Heart right ventricle (tissue), 16 donors: Measurements from ENCODE around the gene EFNB1. TPM values are rescaled to one million over a fixed set of nuclear protein-coding genes. Genes with fewer than 3 reads are reported as not detected.

ENCODE experiments used
- ATAC-seq, 8 donors: fragments of 200-7000 bp; cut with Tn5 transposase; one replicate each; pipeline ENCODE4 v1.9.1; 2020; ENCODE audit warnings: mild to moderate bottlenecking in 8 of 8, moderate library complexity in 8 of 8, moderate number of reproducible peaks in 1 of 8
- DNase-seq, 2 donors: peaks; one replicate each; pipeline ENCODE4 v3.0.0-alpha.2; 2020
- H3K27ac ChIP-seq, 10 donors: fragments of 200-600 bp; sonication (generic) in 2 of 10; one replicate each; pipeline versions ENCODE4 v1.5.0 to v1.8.0; 2020 to 2022; ENCODE audit warnings: mild to moderate bottlenecking in 3 of 10
- H3K27me3 ChIP-seq, 7 donors: fragments of 200-600 bp; one replicate each; pipeline ENCODE4 v1.8.0; 2021 to 2022; ENCODE audit warnings: mild to moderate bottlenecking in 2 of 7
- H3K36me3 ChIP-seq, 9 donors: fragments of 200-600 bp; sonication (generic) in 1 of 9; one replicate each; pipeline versions ENCODE4 v1.5.0 to v1.8.0; 2020 to 2022; ENCODE audit warnings: mild to moderate bottlenecking in 2 of 9
- H3K4me1 ChIP-seq, 9 donors: fragments of 200-600 bp; sonication (generic) in 1 of 9; one replicate each; pipeline versions ENCODE4 v1.5.0 to v1.8.0; 2020 to 2022; ENCODE audit warnings: mild to moderate bottlenecking in 4 of 9
- H3K4me3 ChIP-seq, 10 donors: fragments of 200-600 bp; sonication (generic) in 2 of 10; one replicate each; pipeline versions ENCODE4 v1.5.0 to v1.8.0; 2020 to 2022; ENCODE audit warnings: mild to moderate bottlenecking in 7 of 10, moderate library complexity in 2 of 10
- H3K9me3 ChIP-seq, 11 donors: fragments of 200-600 bp in 10 of 11; sonication (generic) in 2 of 11; one replicate each; pipeline versions ENCODE4 v1.5.0 to v1.8.0; 2013 to 2022; ENCODE audit warnings: mild to moderate bottlenecking in 2 of 11, control low read depth in 1 of 11, moderate library complexity in 1 of 11
- WGBS, 2 donors: extraction: QIAGEN DNeasy Blood & Tissue Kit; methylation state at CpG; one replicate each; pipeline ENCODE4 v1.1.7; 2013; ENCODE audit warnings: inconsistent platforms in 1 of 2; 5-methylcytosine and 5-hydroxymethylcytosine counted together
- intact Hi-C, 10 donors: fragments of 100-400 bp; cut with DNase I; formaldehyde crosslinking; loops; one replicate each; pipeline versions ENCODE4 v1.11.1 to v1.14.2; 2022
- polyA plus RNA-seq, 2 donors: library from polyadenylated mRNA; stranded (reverse); fragments of 200-250 nt; gene quantifications; one replicate each; pipeline ENCODE4 v1.2.3, GENCODE V29; 2013
- total RNA-seq, 10 donors: library from RNA; stranded (reverse); fragmentation: NEBNext Ultra II Directional in 3 of 10; extraction: Animal tissue kit (Norgen Biotek cat#: 25700) in 3 of 10; gene quantifications; one replicate each; pipeline versions ENCODE4 v1.2.1 to v1.2.4, GENCODE V29; 2021 to 2023
- TF ChIP-seq, protein P1 (sequence below), 9 donors: fragments of 200-600 bp; sonication (generic) in 2 of 9; IDR thresholded peaks; one replicate each; pipeline versions ENCODE4 v1.5.0 to v1.8.0; 2021 to 2022; ENCODE audit warnings: antibody characterized with exemption in 9 of 9, mild to moderate bottlenecking in 5 of 9, moderate library complexity in 1 of 9
- donor health status: Arrhythmogenic right ventricular cardiomyopathy.
- donor health status: ischemic (EF 13 %, LVEDD 7.1; RV severe dilation, severe dysfunction).
- donor health status: healthy with polysubstance abuse.
- donor health status: DM: no; HTN: yes; CAD: no.
- donor health status: DM: no; HTN: no; CAD: no.
- donor health status: ischemic (EF 25% LVEDD 6.9; RV normal size, moderate dysfunction).
- donor health status: ischemic (EF 25% LVEDD 5.7; RV mildly dilated, moderate dysfunction).
- donor health status: healthy.
- donor health status: DM: yes; HTN: yes; CAD: no.
- donor health status: Ischemic cardiomyopathy.
- donor health status: ischemic (EF 35%, LVEDD 5.7; RV mildly dilated, moderate dysfunction).
- donor health status: nonischemic (EF 11% LVEDD 7.7; RV severe dilation, severe dysfunction).
- donor health status: DM: yes; HTN: yes; CAD: no.
- donor health status: PGD.
- donor health status: ischemic (EF 29% LVEDD 5.4; RV normal size, mild dysfunction).
- donor health status: nonischemic (EF 23%, LVEDD 6.1; RV moderate dilation, normal function).

The EFNB1 gene
- total and polyA plus RNA-seq, 12 donors = 10.8 to 45.1 (median 19.2) TPM

DNA sequence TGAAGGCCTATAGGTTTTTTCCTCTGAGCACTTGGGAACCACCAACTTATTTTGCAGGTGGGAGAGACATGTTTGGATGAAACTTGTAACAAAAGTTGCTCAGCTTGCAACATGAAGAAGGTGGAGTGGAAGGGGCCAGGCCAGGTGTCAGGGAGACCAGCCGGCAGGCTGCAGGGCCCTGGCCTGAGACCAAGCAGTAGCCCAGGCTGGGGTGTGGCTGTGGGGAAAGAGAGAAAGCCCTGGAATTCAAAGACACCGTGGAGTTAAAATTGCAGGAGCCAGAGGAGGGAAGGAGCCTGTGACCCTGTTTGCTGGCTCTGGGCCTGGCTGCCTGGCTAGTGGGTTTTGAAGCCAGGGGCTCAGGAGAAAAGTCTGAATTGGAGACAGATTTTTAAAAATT, 43.4 kb downstream of the EFNB1 start:
- DNase-seq (no peak), ATAC-seq (no peak)
- Histone ChIP-seq H3K27me3 (peaks cover 0 to 22% (median 0%) of the 10 kb centered on the region in 7 donors), H3K27ac (no peak overlapping the region), H3K36me3 (no peaks in the 10 kb centered on the region), H3K4me1 (peaks cover 0 to 9% (median 0%) of the 10 kb centered on the region in 9 donors), H3K4me3 (no peak overlapping the region), H3K9me3 (no peaks in the 10 kb centered on the region)
- WGBS, 2 donors = 37 to 43% methylated on average over 2 of the region's 2 CpGs
- intact Hi-C loops = no loop called here
- TF ChIP-seq, protein P1, sequence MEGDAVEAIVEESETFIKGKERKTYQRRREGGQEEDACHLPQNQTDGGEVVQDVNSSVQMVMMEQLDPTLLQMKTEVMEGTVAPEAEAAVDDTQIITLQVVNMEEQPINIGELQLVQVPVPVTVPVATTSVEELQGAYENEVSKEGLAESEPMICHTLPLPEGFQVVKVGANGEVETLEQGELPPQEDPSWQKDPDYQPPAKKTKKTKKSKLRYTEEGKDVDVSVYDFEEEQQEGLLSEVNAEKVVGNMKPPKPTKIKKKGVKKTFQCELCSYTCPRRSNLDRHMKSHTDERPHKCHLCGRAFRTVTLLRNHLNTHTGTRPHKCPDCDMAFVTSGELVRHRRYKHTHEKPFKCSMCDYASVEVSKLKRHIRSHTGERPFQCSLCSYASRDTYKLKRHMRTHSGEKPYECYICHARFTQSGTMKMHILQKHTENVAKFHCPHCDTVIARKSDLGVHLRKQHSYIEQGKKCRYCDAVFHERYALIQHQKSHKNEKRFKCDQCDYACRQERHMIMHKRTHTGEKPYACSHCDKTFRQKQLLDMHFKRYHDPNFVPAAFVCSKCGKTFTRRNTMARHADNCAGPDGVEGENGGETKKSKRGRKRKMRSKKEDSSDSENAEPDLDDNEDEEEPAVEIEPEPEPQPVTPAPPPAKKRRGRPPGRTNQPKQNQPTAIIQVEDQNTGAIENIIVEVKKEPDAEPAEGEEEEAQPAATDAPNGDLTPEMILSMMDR (IDR thresholded peaks at IDR 0.05) = no peak

DNA sequence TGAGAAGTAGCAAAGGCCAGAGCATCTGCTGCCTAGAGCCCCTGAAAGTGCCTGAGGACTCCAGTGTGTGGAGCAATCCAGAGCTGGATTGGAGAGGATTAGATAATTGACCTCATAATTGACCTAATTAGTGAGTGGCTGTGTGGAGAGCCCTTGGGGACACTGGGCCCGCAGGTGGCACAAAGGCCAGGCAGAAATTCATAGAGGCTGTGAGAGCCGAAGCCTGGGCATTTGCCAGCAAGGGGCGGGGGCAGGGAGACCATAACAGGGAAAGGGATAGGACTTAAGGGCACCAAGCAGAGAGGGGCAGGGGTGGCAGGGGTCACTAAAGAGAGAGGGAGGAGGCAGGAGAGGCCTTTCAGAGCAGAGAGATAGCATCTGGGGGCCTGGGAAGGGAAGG, 45.3 kb downstream of the EFNB1 start:
- ATAC-seq (no peak), DNase-seq (no peak)
- no peak overlapping the region for H3K4me3 ChIP-seq
- H3K27me3 ChIP-seq = peaks cover 0 to 31% (median 0%) of the 10 kb centered on the region in 7 donors
- intact Hi-C loops = no loop called here
- H3K27ac ChIP-seq = no peak overlapping the region
- 95 to 97% methylated on average over 3 of the region's 3 CpGs for WGBS, 2 donors
- no peaks in the 10 kb centered on the region for H3K9me3 ChIP-seq
- H3K36me3 ChIP-seq = no peaks in the 10 kb centered on the region
- TF ChIP-seq, protein P1 (IDR thresholded peaks at IDR 0.05) = no peak
- no peaks in the 10 kb centered on the region for H3K4me1 ChIP-seq

DNA sequence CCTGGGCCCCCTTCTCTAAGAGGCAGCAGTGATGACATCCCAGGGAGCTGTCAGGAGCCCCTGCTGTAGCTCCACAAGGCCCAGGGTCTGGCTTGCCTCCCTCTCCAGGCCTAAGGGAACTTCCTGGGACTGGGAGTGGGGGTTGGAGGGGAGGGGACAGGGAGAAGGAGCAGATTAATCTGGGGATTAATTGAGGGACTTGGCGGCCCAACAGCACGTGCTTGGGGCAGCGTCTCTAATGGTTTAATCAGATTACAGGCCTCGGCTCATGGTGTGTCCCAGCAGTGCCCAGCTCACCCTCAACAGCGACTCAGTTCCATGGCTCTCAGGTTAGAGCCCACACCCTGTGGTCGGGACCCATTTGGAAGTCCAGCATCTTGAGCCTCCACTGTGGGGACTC, 47.9 kb downstream of the EFNB1 start:
- Histone ChIP-seq H3K4me3 (no peak overlapping the region), H3K27me3 (peaks cover 0 to 30% (median 0%) of the 10 kb centered on the region in 7 donors), H3K27ac (no peak overlapping the region), H3K36me3 (no peaks in the 10 kb centered on the region), H3K4me1 (no peaks in the 10 kb centered on the region), H3K9me3 (no peaks in the 10 kb centered on the region)
- ATAC-seq = no peak
- TF ChIP-seq, protein P1 (IDR thresholded peaks at IDR 0.05) = no peak
- DNase-seq = no peak
- 92 to 95% methylated on average over 6 of the region's 6 CpGs for WGBS, 2 donors
- intact Hi-C loops = no loop called here

DNA sequence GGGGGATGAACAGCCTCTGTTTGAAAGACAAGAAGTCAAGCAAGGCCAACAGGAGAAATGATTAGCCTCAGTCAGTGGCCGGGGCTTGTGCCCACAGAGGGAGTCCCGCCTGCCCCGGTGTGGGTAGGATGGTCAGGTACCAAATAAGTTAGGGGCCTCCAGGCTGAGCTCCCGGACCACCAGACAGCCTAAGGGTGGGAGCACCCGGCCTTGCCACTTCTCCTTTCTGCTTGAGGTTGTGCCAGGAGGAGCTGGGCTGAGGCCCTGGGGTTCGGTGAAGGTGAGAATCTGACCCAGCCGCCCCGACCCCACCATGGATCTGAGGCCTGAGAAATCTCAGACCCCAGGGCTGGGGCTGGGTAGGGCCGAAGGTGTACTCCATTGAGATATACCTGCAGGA, 48.8 kb downstream of the EFNB1 start:
- TF ChIP-seq, protein P1 (IDR thresholded peaks at IDR 0.05) = no peak
- DNase-seq (no peak), ATAC-seq (no peak)
- intact Hi-C loops = no loop called here
- H3K27me3 ChIP-seq = peaks cover 0 to 38% (median 0%) of the 10 kb centered on the region in 7 donors
- H3K4me3 ChIP-seq = no peak overlapping the region
- H3K9me3 ChIP-seq = no peaks in the 10 kb centered on the region
- WGBS, 2 donors = 93% methylated on average over 8 to 9 of the region's 9 CpGs
- H3K27ac ChIP-seq = no peak overlapping the region
- H3K4me1 ChIP-seq = no peaks in the 10 kb centered on the region
- no peaks in the 10 kb centered on the region for H3K36me3 ChIP-seq
